ENCODE measurements around the gene ZNF396. TPM values are rescaled to one million over a fixed set of nuclear protein-coding genes. Genes with fewer than 3 reads are reported as not detected.

Gene ZNF396
- total and polyA plus RNA-seq, 2 experiments from 2014 or later: 0.31 to 0.36 TPM

GRCh38 chr18:35383136-35383535 is 6.0 kb upstream of the ZNF396 start (continued):
- TF ChIP-seq ETS1 (IDR thresholded peaks at IDR 0.05): no peak
- TF ChIP-seq ZNF331 (CRISPR knock-in tag; IDR thresholded peaks at IDR 0.05; ENCODE audit: low read depth): no peak
- TF ChIP-seq POLR2AphosphoS5 (IDR thresholded peaks at IDR 0.05; ENCODE audit: low read depth): no peak
- no peak for TF ChIP-seq EZH2phosphoT487 (IDR thresholded peaks at IDR 0.05; ENCODE audit: unreplicated experiment)
- TF ChIP-seq STAT1 (IDR thresholded peaks at IDR 0.05; ENCODE audit: unreplicated experiment): no peak
- no peak for TF ChIP-seq JUNB (IDR thresholded peaks at IDR 0.05; ENCODE audit: unreplicated experiment)
- no peak for TF ChIP-seq ZNF114 (CRISPR knock-in tag; IDR thresholded peaks at IDR 0.05)

- peaks cover 3% of the 10 kb centered on the region for H3K27me3 Mint-ChIP-seq (ENCODE audit: insufficient read depth, low read depth, poor library complexity)
- Histone ChIP-seq H3K27ac (ENCODE audit: low read depth) (no peak overlapping the region), H3K4me3 (no peak overlapping the region), H3F3A (replicated peaks; ENCODE audit: low read depth) (no peaks in the 10 kb centered on the region), H3K27me3 (ENCODE audit: insufficient read depth) (no peaks in the 10 kb centered on the region), H3K79me2 (replicated peaks; ENCODE audit: insufficient read depth) (no peaks in the 10 kb centered on the region), H3K36me3 (ENCODE audit: insufficient read depth) (no peaks in the 10 kb centered on the region), H3K9me2 (ENCODE audit: insufficient read depth) (no peaks in the 10 kb centered on the region), H2AFZ (no peak overlapping the region), H4K20me1 (replicated peaks; ENCODE audit: insufficient read depth) (no peaks in the 10 kb centered on the region), H3K4me1 (ENCODE audit: insufficient read depth) (peaks cover 9% of the 10 kb centered on the region), H3K4me2 (no peak overlapping the region)
- H3K4me1 Mint-ChIP-seq: peaks cover 7% of the 10 kb centered on the region; the same call in 2 of the 3 replicates
- H3K36me3 Mint-ChIP-seq (ENCODE audit: low read depth): no peaks in the 10 kb centered on the region
- ATAC-seq (no peak), DNase-seq (ENCODE audit: low spot score) (no peak)
- TF ChIP-seq CREB1 (CRISPR knock-in tag; IDR thresholded peaks at IDR 0.05; ENCODE audit: low read depth): no peak
- no peak for TF ChIP-seq STAT1 (IDR thresholded peaks at IDR 0.05; ENCODE audit: unreplicated experiment)
- TF ChIP-seq ZNF462 (CRISPR knock-in tag; IDR thresholded peaks at IDR 0.05): no peak
- TF ChIP-seq REST (IDR thresholded peaks at IDR 0.05; ENCODE audit: unreplicated experiment): no peak
- no peak for TF ChIP-seq POLR2AphosphoS5 (IDR thresholded peaks at IDR 0.05; ENCODE audit: low read depth)
- TF ChIP-seq EZH2 (IDR thresholded peaks at IDR 0.05; ENCODE audit: low read depth, unreplicated experiment): no peak
- no peak overlapping the region; the same call in 1 of the 2 replicates for H3K27ac Mint-ChIP-seq
- H3K9me3 Mint-ChIP-seq: peaks cover 4% of the 10 kb centered on the region; the same call in 2 of the 3 replicates
- no peak overlapping the region for H3K4me3 Mint-ChIP-seq
Observed at GRCh38 chr18:35379421-35379820, 2.3 kb upstream of the ZNF396 start.

Data from GM23338 (cell line).